Testis (tissue), 3 donors: ENCODE results near the gene RNF212. TPM values are rescaled to one million over a fixed set of nuclear protein-coding genes. Genes with fewer than 3 reads are reported as not detected.

Source experiments
- DNase-seq: peaks from one replicate; pipeline ENCODE4 v3.0.0-alpha.2; 2019
- H3K27ac ChIP-seq, 2 donors: fragments of 200-600 bp; sonication (generic); one replicate each; pipeline ENCODE4 v1.5.1; 2019
- H3K27me3 ChIP-seq: fragments of 200-600 bp; sonication (generic); one replicate; pipeline ENCODE4 v1.5.1; 2019
- H3K36me3 ChIP-seq: fragments of 200-600 bp; sonication (generic); one replicate; pipeline ENCODE4 v1.5.1; 2017; ENCODE audit warnings: low read depth; ENCODE audit errors: missing control alignments
- H3K4me1 ChIP-seq: fragments of 200-600 bp; sonication (generic); one replicate; pipeline ENCODE4 v1.5.1; 2019
- H3K4me3 ChIP-seq, 2 donors: fragments of 200-600 bp; sonication (generic); one replicate each; pipeline ENCODE4 v1.5.1; 2017 to 2019
- H3K9me3 ChIP-seq: fragments of 200-600 bp; sonication (generic); one replicate; pipeline ENCODE4 v1.5.1; 2017
- CTCF ChIP-seq, 3 experiments: fragments of 450-650 bp in 2 of 3; fragments of 200-600 bp in 1 of 3; sonication (generic) in 1 of 3; IDR thresholded peaks; one replicate each; pipeline ENCODE4 v1.5.1; 2016 to 2019; ENCODE audit warnings: antibody characterized with exemption in 3 of 3, mild to moderate bottlenecking in 2 of 3, moderate library complexity in 1 of 3
- POLR2A ChIP-seq: fragments of 450-650 bp; IDR thresholded peaks from one replicate; pipeline ENCODE4 v1.6.1; 2017; ENCODE audit warnings: antibody characterized with exemption, mild to moderate bottlenecking, moderate library complexity
- WGBS, 2 donors: methylation state at CpG; one replicate each; pipeline ENCODE4 v1.1.5; 2018; 5-methylcytosine and 5-hydroxymethylcytosine counted together
- intact Hi-C: fragments of 100-400 bp; cut with DNase I; formaldehyde crosslinking; loops from one replicate; pipeline ENCODE4 v1.15.1; 2023; ENCODE audit warnings: low total_unique reads
- polyA plus RNA-seq: library from polyadenylated mRNA; stranded (reverse); fragments of 350-450 nt; fragmentation: Illumina TruSeq; extraction: RNeasy Lipid Tissue Mini Kit (QIAGEN cat#74804); gene quantifications from one replicate; pipeline ENCODE4 v1.2.3, GENCODE V29; 2014; ENCODE audit warnings: low read depth, low replicate concordance; ENCODE audit not compliant: insufficient read depth
- total RNA-seq, 2 donors: library from RNA; depleted of rRNA; stranded (reverse); fragments of >200 nt; gene quantifications; one replicate each; pipeline ENCODE4 v1.2.3, GENCODE V29; 2016

The RNF212 gene
- total and polyA plus RNA-seq, 3 donors from 2014 or later = 21.0 to 40.3 (median 33.6) TPM

- intact Hi-C loops = no loop called here
- H3K27me3 ChIP-seq = no peaks in the 10 kb centered on the region
- no peak overlapping the region for H3K27ac ChIP-seq
- TF ChIP-seq CTCF (IDR thresholded peaks at IDR 0.05) (no peak), POLR2A (no peak)
- 88 to 95% methylated on average over 7 of the region's 7 CpGs for whole genome bisulfite sequencing, 2 donors
- no peak for DNase-seq
- H3K4me3 ChIP-seq = no peak overlapping the region
- no peaks in the 10 kb centered on the region for H3K9me3 ChIP-seq
- no peaks in the 10 kb centered on the region for H3K4me1 ChIP-seq
- no peaks in the 10 kb centered on the region for H3K36me3 ChIP-seq
Observed at GRCh38 chr4:1085404-1085799, 28.0 kb downstream of the RNF212 start.

- Histone ChIP-seq H3K9me3 (no peaks in the 10 kb centered on the region), H3K27me3 (no peaks in the 10 kb centered on the region), H3K36me3 (no peaks in the 10 kb centered on the region), H3K27ac (no peak overlapping the region), H3K4me3 (no peak overlapping the region), H3K4me1 (no peaks in the 10 kb centered on the region)
- TF ChIP-seq CTCF (IDR thresholded peaks at IDR 0.05) (no peak), POLR2A (no peak)
- intact Hi-C loops = no loop called here
- WGBS, 2 donors = 79 to 84% methylated on average over 13 of the region's 13 CpGs
- no peak for DNase-seq
Observed at GRCh38 chr4:1084796-1085403, 28.5 kb downstream of the RNF212 start.

GRCh38 chr4:1084394-1084793 is 29.0 kb downstream of the RNF212 start:
- Histone ChIP-seq H3K4me1 (no peaks in the 10 kb centered on the region), H3K9me3 (no peaks in the 10 kb centered on the region), H3K36me3 (no peaks in the 10 kb centered on the region), H3K27me3 (no peaks in the 10 kb centered on the region), H3K27ac (no peak overlapping the region), H3K4me3 (no peak overlapping the region)
- no peak for DNase-seq
- WGBS, 2 donors = 91 to 92% methylated on average over 7 of the region's 7 CpGs
- TF ChIP-seq CTCF (IDR thresholded peaks at IDR 0.05) = no peak
- no peak for TF ChIP-seq POLR2A
- intact Hi-C loops = no loop called here

GRCh38 chr4:1082215-1083182 is 30.9 kb downstream of the RNF212 start:
- DNase-seq = no peak
- no peak for TF ChIP-seq CTCF (IDR thresholded peaks at IDR 0.05)
- no peak for TF ChIP-seq POLR2A
- Histone ChIP-seq H3K9me3 (no peaks in the 10 kb centered on the region), H3K4me1 (no peaks in the 10 kb centered on the region), H3K27ac (no peak overlapping the region), H3K4me3 (no peak overlapping the region), H3K27me3 (no peaks in the 10 kb centered on the region), H3K36me3 (no peaks in the 10 kb centered on the region)
- intact Hi-C loops = no loop called here
- 86 to 89% methylated on average over 29 of the region's 29 CpGs for WGBS, 2 donors
